Right cardiac atrium (tissue), 5 donors: ENCODE results near the gene PLEKHG1. TPM values are rescaled to one million over a fixed set of nuclear protein-coding genes. Genes with fewer than 3 reads are reported as not detected.

Source experiments
- ATAC-seq, 2 donors: fragments of 200-7000 bp; cut with Tn5 transposase; one replicate each; pipeline versions ENCODE4 v1.8.0 to v1.9.1; 2020; ENCODE audit warnings: moderate library complexity in 2 of 2, mild to moderate bottlenecking in 1 of 2
- DNase-seq, 3 donors: peaks; one replicate each; pipeline ENCODE4 v3.0.0-alpha.2; 2020
- H3K27ac ChIP-seq: one replicate; pipeline ENCODE4 v1.5.1; 2013; ENCODE audit warnings: mild to moderate bottlenecking, low read length, control low read depth, moderate library complexity
- H3K27me3 ChIP-seq: one replicate; pipeline ENCODE4 v1.6.1; 2013; ENCODE audit not compliant: control insufficient read depth, insufficient read depth
- H3K4me1 ChIP-seq: one replicate; pipeline ENCODE4 v1.6.1; 2013; ENCODE audit warnings: low read length; ENCODE audit not compliant: control insufficient read depth, insufficient read depth
- H3K4me3 ChIP-seq: one replicate; pipeline ENCODE4 v1.5.1; 2013; ENCODE audit warnings: low read length, control low read depth
- H3K9me3 ChIP-seq: one replicate; pipeline ENCODE4 v1.6.1; 2013; ENCODE audit warnings: low read length; ENCODE audit not compliant: control insufficient read depth
- WGBS: extraction: QIAGEN DNeasy Blood & Tissue Kit; methylation state at CpG from one replicate; pipeline ENCODE4 v1.1.7; 2013; 5-methylcytosine and 5-hydroxymethylcytosine counted together
- intact Hi-C, 4 donors: fragments of 100-400 bp; cut with DNase I; formaldehyde crosslinking; loops; one replicate each; pipeline versions ENCODE4 v1.11.0 to v1.14.0; 2022 to 2023
- polyA plus RNA-seq: library from polyadenylated mRNA; stranded (reverse); fragments of 200-250 nt; gene quantifications from one replicate; pipeline ENCODE4 v1.2.3, GENCODE V29; 2013
- total RNA-seq, 4 donors: library from RNA; stranded (reverse); fragmentation: NEBNext Ultra II Directional; extraction: Animal tissue kit (Norgen Biotek cat#: 25700); gene quantifications; one replicate each; pipeline ENCODE4 v1.2.1, GENCODE V29; 2021
- donor health status: healthy with polysubstance abuse.
- donor health status: DM: no; HTN: yes; CAD: no.
- donor health status: DM: no; HTN: no; CAD: no.
- donor health status: DM: no; HTN: yes; CAD: no; lungs with severe emphysema.
- donor health status: DM: yes; HTN: yes; CAD: no.

The PLEKHG1 gene
- total and polyA plus RNA-seq, 5 donors = 2.2 to 17.6 (median 7.1) TPM

- H3K9me3 ChIP-seq = no peaks in the 10 kb centered on the region
- no peaks in the 10 kb centered on the region for H3K27me3 ChIP-seq
- no peak for DNase-seq
- no peak for ATAC-seq
- intact Hi-C loops = no loop called here
- WGBS = 96% methylated on average over 3 of the region's 3 CpGs
- no peak overlapping the region for H3K27ac ChIP-seq
- peaks cover 10% of the 10 kb centered on the region for H3K4me1 ChIP-seq
- H3K4me3 ChIP-seq = no peak overlapping the region
Measured at GRCh38 chr6:150619275-150619674, 19.6 kb downstream of the PLEKHG1 start.

- Histone ChIP-seq H3K4me1 (peaks cover 10% of the 10 kb centered on the region), H3K4me3 (no peak overlapping the region), H3K9me3 (no peaks in the 10 kb centered on the region), H3K27ac (no peak overlapping the region), H3K27me3 (no peaks in the 10 kb centered on the region)
- 54% methylated on average over 3 of the region's 3 CpGs for WGBS
- ATAC-seq (peak in 1 of 2 donors; percentile 14), DNase-seq (no peak)
- intact Hi-C loops = no loop called here
Measured at GRCh38 chr6:150620244-150620643, 20.6 kb downstream of the PLEKHG1 start.

- no peaks in the 10 kb centered on the region for H3K27me3 ChIP-seq
- intact Hi-C loops = no loop called here
- no peak overlapping the region for H3K4me3 ChIP-seq
- no peaks in the 10 kb centered on the region for H3K9me3 ChIP-seq
- 73% methylated on average over 2 of the region's 2 CpGs for WGBS
- no peak overlapping the region for H3K27ac ChIP-seq
- DNase-seq (no peak), ATAC-seq (no peak)
- peaks cover 10% of the 10 kb centered on the region for H3K4me1 ChIP-seq
Measured at GRCh38 chr6:150620763-150621162, 21.1 kb downstream of the PLEKHG1 start.

- H3K27me3 ChIP-seq = no peaks in the 10 kb centered on the region
- H3K4me1 ChIP-seq = peaks cover 13% of the 10 kb centered on the region
Measured at GRCh38 chr6:150622476-150622875, 22.8 kb downstream of the PLEKHG1 start.

GRCh38 chr6:150622941-150623874 is 23.5 kb downstream of the PLEKHG1 start:
- ATAC-seq = no peak
- Histone ChIP-seq H3K9me3 (no peaks in the 10 kb centered on the region), H3K4me3 (no peak overlapping the region), H3K4me1 (peaks cover 13% of the 10 kb centered on the region), H3K27me3 (no peaks in the 10 kb centered on the region), H3K27ac (no peak overlapping the region)
- intact Hi-C loops = no loop called here
- DNase-seq = no peak
- 81% methylated on average over 18 of the region's 18 CpGs for WGBS

More at GRCh38 chr6:150622476-150622875, 22.8 kb downstream of the PLEKHG1 start:
- DNase-seq = no peak
- no peaks in the 10 kb centered on the region for H3K9me3 ChIP-seq
- H3K4me3 ChIP-seq = no peak overlapping the region
- H3K27ac ChIP-seq = no peak overlapping the region
- ATAC-seq = no peak
- intact Hi-C loops = no loop called here
- 74% methylated on average over 4 of the region's 4 CpGs for WGBS

GRCh38 chr6:150624191-150624590 is 24.5 kb downstream of the PLEKHG1 start:
- Histone ChIP-seq H3K27me3 (no peaks in the 10 kb centered on the region), H3K4me3 (no peak overlapping the region), H3K4me1 (peaks cover 13% of the 10 kb centered on the region), H3K9me3 (no peaks in the 10 kb centered on the region), H3K27ac (no peak overlapping the region)
- no peak for ATAC-seq
- intact Hi-C loops = no loop called here
- 81% methylated on average over 5 of the region's 5 CpGs for whole genome bisulfite sequencing
- no peak for DNase-seq

GRCh38 chr6:150625927-150626326 is 26.2 kb downstream of the PLEKHG1 start:
- 98% methylated on average over 4 of the region's 4 CpGs for WGBS
- intact Hi-C loops = no loop called here

GRCh38 chr6:150627154-150627553 is 27.5 kb downstream of the PLEKHG1 start:
- H3K9me3 ChIP-seq = no peaks in the 10 kb centered on the region
- H3K27ac ChIP-seq = no peak overlapping the region
- no peaks in the 10 kb centered on the region for H3K27me3 ChIP-seq
- H3K4me1 ChIP-seq = peaks cover 5% of the 10 kb centered on the region
- ATAC-seq = no peak
- intact Hi-C loops = no loop called here
- DNase-seq = no peak
- no peak overlapping the region for H3K4me3 ChIP-seq

More at GRCh38 chr6:150625927-150626326, 26.2 kb downstream of the PLEKHG1 start:
- DNase-seq = no peak
- Histone ChIP-seq H3K27ac (no peak overlapping the region), H3K27me3 (no peaks in the 10 kb centered on the region), H3K9me3 (no peaks in the 10 kb centered on the region), H3K4me3 (no peak overlapping the region), H3K4me1 (peaks cover 8% of the 10 kb centered on the region)
- no peak for ATAC-seq

- Histone ChIP-seq H3K27me3 (no peaks in the 10 kb centered on the region), H3K4me3 (no peak overlapping the region), H3K4me1 (peaks cover 7% of the 10 kb centered on the region), H3K9me3 (no peaks in the 10 kb centered on the region), H3K27ac (no peak overlapping the region)
- DNase-seq (no peak), ATAC-seq (peak in 1 of 2 donors; percentile 47)
- intact Hi-C loops = no loop called here
- WGBS = 29% methylated on average over 5 of the region's 5 CpGs
Measured at GRCh38 chr6:150627585-150628025, 27.9 kb downstream of the PLEKHG1 start.

GRCh38 chr6:150628908-150629307 is 29.2 kb downstream of the PLEKHG1 start:
- Histone ChIP-seq H3K9me3 (no peaks in the 10 kb centered on the region), H3K4me1 (peaks cover 5% of the 10 kb centered on the region), H3K27me3 (no peaks in the 10 kb centered on the region), H3K4me3 (no peak overlapping the region), H3K27ac (no peak overlapping the region)
- 82% methylated on average over 6 of the region's 6 CpGs for WGBS
- no peak for DNase-seq
- intact Hi-C loops = no loop called here
- no peak for ATAC-seq

- ATAC-seq = peak in 1 of 2 donors; percentile 25
- H3K4me1 ChIP-seq = peaks cover 6% of the 10 kb centered on the region
Measured at GRCh38 chr6:150631283-150631983, 31.7 kb downstream of the PLEKHG1 start.

More at GRCh38 chr6:150631283-150631983, 31.7 kb downstream of the PLEKHG1 start:
- Histone ChIP-seq H3K27ac (no peak overlapping the region), H3K9me3 (no peaks in the 10 kb centered on the region), H3K27me3 (no peaks in the 10 kb centered on the region), H3K4me3 (no peak overlapping the region)
- no peak for DNase-seq
- intact Hi-C loops = no loop called here
- 84% methylated on average over 12 of the region's 12 CpGs for WGBS
